Heart right ventricle (tissue), 16 donors: Measurements from ENCODE around the gene RPUSD4. TPM values are rescaled to one million over a fixed set of nuclear protein-coding genes. Genes with fewer than 3 reads are reported as not detected.

ENCODE experiments used
- ATAC-seq, 8 donors: fragments of 200-7000 bp; cut with Tn5 transposase; one replicate each; pipeline ENCODE4 v1.9.1; 2020; ENCODE audit warnings: mild to moderate bottlenecking in 8 of 8, moderate library complexity in 8 of 8, moderate number of reproducible peaks in 1 of 8
- DNase-seq, 2 donors: peaks; one replicate each; pipeline ENCODE4 v3.0.0-alpha.2; 2020
- H3K27ac ChIP-seq, 10 donors: fragments of 200-600 bp; sonication (generic) in 2 of 10; one replicate each; pipeline versions ENCODE4 v1.5.0 to v1.8.0; 2020 to 2022; ENCODE audit warnings: mild to moderate bottlenecking in 3 of 10
- H3K27me3 ChIP-seq, 7 donors: fragments of 200-600 bp; one replicate each; pipeline ENCODE4 v1.8.0; 2021 to 2022; ENCODE audit warnings: mild to moderate bottlenecking in 2 of 7
- H3K36me3 ChIP-seq, 9 donors: fragments of 200-600 bp; sonication (generic) in 1 of 9; one replicate each; pipeline versions ENCODE4 v1.5.0 to v1.8.0; 2020 to 2022; ENCODE audit warnings: mild to moderate bottlenecking in 2 of 9
- H3K4me1 ChIP-seq, 9 donors: fragments of 200-600 bp; sonication (generic) in 1 of 9; one replicate each; pipeline versions ENCODE4 v1.5.0 to v1.8.0; 2020 to 2022; ENCODE audit warnings: mild to moderate bottlenecking in 4 of 9
- H3K4me3 ChIP-seq, 10 donors: fragments of 200-600 bp; sonication (generic) in 2 of 10; one replicate each; pipeline versions ENCODE4 v1.5.0 to v1.8.0; 2020 to 2022; ENCODE audit warnings: mild to moderate bottlenecking in 7 of 10, moderate library complexity in 2 of 10
- H3K9me3 ChIP-seq, 11 donors: fragments of 200-600 bp in 10 of 11; sonication (generic) in 2 of 11; one replicate each; pipeline versions ENCODE4 v1.5.0 to v1.8.0; 2013 to 2022; ENCODE audit warnings: mild to moderate bottlenecking in 2 of 11, control low read depth in 1 of 11, moderate library complexity in 1 of 11
- CTCF ChIP-seq, 9 donors: fragments of 200-600 bp; sonication (generic) in 2 of 9; IDR thresholded peaks; one replicate each; pipeline versions ENCODE4 v1.5.0 to v1.8.0; 2021 to 2022; ENCODE audit warnings: antibody characterized with exemption in 9 of 9, mild to moderate bottlenecking in 5 of 9, moderate library complexity in 1 of 9
- WGBS, 2 donors: extraction: QIAGEN DNeasy Blood & Tissue Kit; methylation state at CpG; one replicate each; pipeline ENCODE4 v1.1.7; 2013; ENCODE audit warnings: inconsistent platforms in 1 of 2; 5-methylcytosine and 5-hydroxymethylcytosine counted together
- intact Hi-C, 10 donors: fragments of 100-400 bp; cut with DNase I; formaldehyde crosslinking; loops; one replicate each; pipeline versions ENCODE4 v1.11.1 to v1.14.2; 2022
- polyA plus RNA-seq, 2 donors: library from polyadenylated mRNA; stranded (reverse); fragments of 200-250 nt; gene quantifications; one replicate each; pipeline ENCODE4 v1.2.3, GENCODE V29; 2013
- total RNA-seq, 10 donors: library from RNA; stranded (reverse); fragmentation: NEBNext Ultra II Directional in 3 of 10; extraction: Animal tissue kit (Norgen Biotek cat#: 25700) in 3 of 10; gene quantifications; one replicate each; pipeline versions ENCODE4 v1.2.1 to v1.2.4, GENCODE V29; 2021 to 2023
- donor health status: Arrhythmogenic right ventricular cardiomyopathy.
- donor health status: ischemic (EF 13 %, LVEDD 7.1; RV severe dilation, severe dysfunction).
- donor health status: healthy with polysubstance abuse.
- donor health status: DM: no; HTN: yes; CAD: no.
- donor health status: DM: no; HTN: no; CAD: no.
- donor health status: ischemic (EF 25% LVEDD 6.9; RV normal size, moderate dysfunction).
- donor health status: ischemic (EF 25% LVEDD 5.7; RV mildly dilated, moderate dysfunction).
- donor health status: healthy.
- donor health status: DM: yes; HTN: yes; CAD: no.
- donor health status: Ischemic cardiomyopathy.
- donor health status: ischemic (EF 35%, LVEDD 5.7; RV mildly dilated, moderate dysfunction).
- donor health status: nonischemic (EF 11% LVEDD 7.7; RV severe dilation, severe dysfunction).
- donor health status: DM: yes; HTN: yes; CAD: no.
- donor health status: PGD.
- donor health status: ischemic (EF 29% LVEDD 5.4; RV normal size, mild dysfunction).
- donor health status: nonischemic (EF 23%, LVEDD 6.1; RV moderate dilation, normal function).

Gene RPUSD4
- total and polyA plus RNA-seq, 12 donors: 12.8 to 70.0 (median 36.8) TPM

DNA sequence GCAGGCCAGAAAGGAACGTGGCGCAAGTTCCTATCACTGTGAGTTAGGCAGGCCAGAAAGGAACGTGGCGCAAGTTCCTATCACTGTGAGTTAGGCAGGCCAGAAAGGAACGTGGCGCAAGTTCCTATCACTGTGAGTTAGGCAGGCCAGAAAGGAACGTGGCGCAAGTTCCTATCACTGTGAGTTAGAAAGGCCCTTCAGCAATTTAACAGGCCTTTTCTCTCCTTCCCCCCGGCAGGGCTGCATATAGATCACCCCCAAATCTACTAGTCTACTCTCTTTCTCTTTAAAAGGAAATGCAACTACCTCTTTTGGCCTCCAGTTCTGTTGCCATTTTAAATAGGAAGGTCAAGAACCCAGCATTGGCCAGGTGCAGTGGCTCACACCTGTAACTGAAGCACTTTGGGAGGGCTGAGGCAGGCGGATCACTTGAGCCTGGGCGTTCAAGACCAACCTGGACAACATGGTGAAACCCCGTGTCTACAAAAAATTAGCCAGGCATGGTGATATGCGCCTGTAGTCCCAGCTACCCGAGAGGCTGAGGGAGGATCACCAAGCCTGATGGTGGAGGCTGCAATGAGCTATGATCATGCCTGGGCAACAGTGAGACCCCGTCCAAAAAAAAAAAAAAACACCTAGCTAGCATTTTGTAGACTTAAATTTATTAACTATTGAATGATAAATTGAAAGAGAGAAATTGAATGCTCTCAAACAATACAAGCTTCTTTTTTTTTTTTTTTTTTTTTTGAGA, 15.1 kb upstream of the RPUSD4 start:
- ATAC-seq (peak in 1 of 8 donors; percentile 52), DNase-seq (no peak)
- Histone ChIP-seq H3K4me1 (peaks cover 0 to 30% (median 17%) of the 10 kb centered on the region in 9 donors), H3K27ac (peak overlapping the region in 5 of 10 donors; percentile 18 to 75 (median 53)), H3K4me3 (no peak overlapping the region), H3K9me3 (no peaks in the 10 kb centered on the region), H3K27me3 (no peaks in the 10 kb centered on the region), H3K36me3 (peaks cover 0 to 12% (median 0%) of the 10 kb centered on the region in 9 donors)
- TF ChIP-seq CTCF (IDR thresholded peaks at IDR 0.05): no peak
- WGBS, 2 donors: 95% methylated on average over 10 to 11 of the region's 15 CpGs
- intact Hi-C loops: no loop called here

DNA sequence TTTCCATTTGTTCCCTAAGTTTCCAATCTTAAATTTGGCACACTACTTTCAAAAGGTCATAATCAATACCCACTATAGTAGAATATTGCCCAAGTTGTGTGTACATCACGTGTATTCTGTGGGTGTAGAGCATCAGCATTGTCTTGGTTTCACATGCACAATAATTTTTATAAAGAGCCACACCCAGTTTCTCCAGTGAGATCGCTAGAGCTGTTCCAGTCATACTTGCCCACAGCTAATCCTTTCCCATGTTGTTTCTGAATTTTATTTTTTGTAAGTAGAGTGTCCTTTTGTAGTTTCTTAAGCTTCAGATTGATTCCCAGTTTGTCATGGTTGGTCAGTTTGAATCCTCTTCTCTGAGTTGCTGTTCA, 13.8 kb upstream of the RPUSD4 start:
- TF ChIP-seq CTCF (IDR thresholded peaks at IDR 0.05): no peak
- Histone ChIP-seq H3K4me1 (peaks cover 0 to 17% (median 8%) of the 10 kb centered on the region in 9 donors), H3K4me3 (no peak overlapping the region), H3K9me3 (no peaks in the 10 kb centered on the region), H3K36me3 (peaks cover 0 to 12% (median 0%) of the 10 kb centered on the region in 9 donors), H3K27ac (peak overlapping the region in 3 of 10 donors; percentile 8 to 71 (median 15)), H3K27me3 (no peaks in the 10 kb centered on the region)
- WGBS, 2 donors: 87 to 96% methylated on average over 2 of the region's 2 CpGs
- DNase-seq: no peak
- no peak for ATAC-seq
- intact Hi-C loops: no loop called here

DNA sequence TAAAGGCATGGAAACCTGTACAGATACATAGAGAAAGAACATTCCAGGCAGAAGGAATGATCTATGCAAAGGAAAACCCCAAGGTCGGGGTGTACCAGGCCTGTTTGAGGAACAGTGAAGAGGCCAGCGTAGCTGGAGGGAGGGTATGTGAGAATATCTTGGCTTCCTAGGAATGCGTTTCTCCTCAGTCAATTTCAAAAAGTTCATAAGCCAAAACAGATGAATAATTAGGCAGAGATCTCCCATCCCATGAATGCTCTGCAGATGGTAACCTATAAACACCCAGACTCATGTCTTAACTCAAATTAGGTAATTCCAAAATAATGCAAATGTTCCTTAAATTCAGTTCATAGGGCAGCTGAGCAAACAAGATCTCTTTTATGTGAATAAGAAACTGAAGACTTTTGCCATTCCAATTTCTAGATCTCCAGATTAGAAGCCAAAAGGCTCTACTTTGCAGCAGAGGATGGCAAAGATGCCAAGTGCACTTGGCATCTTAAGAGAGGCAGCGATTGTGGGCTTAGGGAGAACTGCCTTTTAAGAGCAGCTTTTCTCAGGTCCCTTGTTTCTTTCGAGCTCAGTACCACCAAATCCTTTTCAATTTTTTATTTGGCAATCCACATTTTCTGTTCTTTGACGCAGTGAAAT, 13.3 kb upstream of the RPUSD4 start:
- DNase-seq (no peak), ATAC-seq (no peak)
- Histone ChIP-seq H3K4me3 (no peak overlapping the region), H3K4me1 (peaks cover 0 to 12% (median 3%) of the 10 kb centered on the region in 9 donors), H3K27ac (peak overlapping the region in 2 of 10 donors; percentile 15 to 71), H3K36me3 (peaks cover 0 to 9% (median 0%) of the 10 kb centered on the region in 9 donors), H3K27me3 (no peaks in the 10 kb centered on the region), H3K9me3 (no peaks in the 10 kb centered on the region)
- 95% methylated on average over 6 of the region's 6 CpGs for WGBS, 2 donors
- no peak for TF ChIP-seq CTCF (IDR thresholded peaks at IDR 0.05)
- intact Hi-C loops: no loop called here

DNA sequence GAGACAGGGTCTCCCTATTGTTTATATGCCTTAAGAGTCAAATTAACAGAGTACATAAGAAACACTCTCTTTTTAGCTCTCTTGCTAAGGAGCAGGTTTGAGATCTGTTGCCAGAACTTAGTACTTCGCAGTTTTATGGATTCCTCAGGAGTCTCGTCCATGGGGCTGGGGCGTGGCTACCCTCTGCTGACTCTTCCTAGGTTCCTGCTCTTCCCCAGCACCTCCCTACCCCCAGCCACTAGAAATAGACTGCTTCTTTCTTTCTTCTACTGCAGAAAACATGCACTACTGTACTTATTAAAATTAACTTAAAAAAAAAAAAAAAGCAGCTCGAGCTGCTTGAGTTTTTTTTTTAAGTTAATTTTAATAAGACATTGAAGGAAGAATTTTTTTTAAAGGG, 8.1 kb upstream of the RPUSD4 start:
- no peak for TF ChIP-seq CTCF (IDR thresholded peaks at IDR 0.05)
- ATAC-seq (no peak), DNase-seq (no peak)
- WGBS, 2 donors: 87 to 94% methylated on average over 4 of the region's 4 CpGs
- Histone ChIP-seq H3K36me3 (no peaks in the 10 kb centered on the region), H3K4me1 (peaks cover 0 to 22% (median 10%) of the 10 kb centered on the region in 9 donors), H3K27me3 (no peaks in the 10 kb centered on the region), H3K27ac (no peak overlapping the region), H3K9me3 (no peaks in the 10 kb centered on the region), H3K4me3 (no peak overlapping the region)
- intact Hi-C loops: loop anchor here in 2 of 10 donors (5.0 to 10.0 kb wide), 2 partner anchors 45 to 63 kb away; partner anchors contain the start of genes FOXRED1 (in 1 of the 2), SRPRA (in 1 of the 2) and TIRAP (in 1 of the 2)
